ENCODE measurements around the gene TTC33.

TTC33 gene

DNA sequence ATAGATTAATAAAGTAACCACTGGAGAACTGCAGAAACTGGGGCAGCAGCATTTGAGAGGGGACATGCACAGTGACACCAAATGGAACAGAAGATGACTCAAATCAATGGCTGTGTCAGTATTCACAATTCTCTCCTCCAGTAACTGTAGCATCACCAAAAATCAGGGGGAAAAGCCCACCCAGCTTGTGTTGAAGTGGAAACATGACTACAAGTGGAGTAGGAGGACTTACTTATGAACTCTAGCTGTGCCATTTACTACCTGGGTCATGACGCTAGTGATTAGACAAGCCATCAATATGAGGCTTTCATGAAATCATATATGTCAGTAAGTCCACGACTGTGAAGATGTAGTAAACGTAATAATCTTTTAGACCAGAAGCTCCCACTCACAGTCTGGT lies 275.8 kb downstream of the TTC33 start:
- Histone ChIP-seq H3K27ac (ENCODE audit: low read length) (no peak overlapping the region), H3K36me3 (ENCODE audit: control insufficient read depth, low read depth, low read length) (no peaks in the 10 kb centered on the region), H3K4me1 (ENCODE audit: control insufficient read depth, low read depth, low read length) (no peaks in the 10 kb centered on the region), H3K27me3 (ENCODE audit: control insufficient read depth, insufficient read depth, low read length) (no peaks in the 10 kb centered on the region), H3K4me3 (ENCODE audit: low read length) (no peak overlapping the region), H3K9me3 (ENCODE audit: control insufficient read depth, low read depth, low read length) (no peaks in the 10 kb centered on the region), H3K9ac (ENCODE audit: low read length) (no peak overlapping the region)

DNA sequence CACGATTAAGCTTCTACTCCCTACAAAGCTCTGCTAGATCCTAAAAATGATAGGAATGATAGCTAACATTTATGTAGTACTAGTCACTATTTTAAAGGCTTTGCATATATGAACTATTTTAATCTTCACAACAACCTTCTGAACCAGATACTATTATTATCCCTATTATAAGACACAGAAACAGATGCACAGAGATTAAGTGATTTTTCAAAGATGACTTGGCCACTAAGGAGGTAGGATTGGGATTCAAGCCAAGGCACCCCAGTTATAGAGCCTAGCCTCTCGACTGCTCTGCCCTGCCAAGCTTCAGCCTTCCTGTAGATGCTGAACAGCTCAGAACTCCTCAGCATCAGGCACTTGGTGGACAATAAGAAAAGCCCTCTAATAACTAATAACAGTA lies 277.0 kb downstream of the TTC33 start:
- Histone ChIP-seq H3K27me3 (ENCODE audit: control insufficient read depth, insufficient read depth, low read length) (no peaks in the 10 kb centered on the region), H3K36me3 (ENCODE audit: control insufficient read depth, low read depth, low read length) (no peaks in the 10 kb centered on the region), H3K4me3 (ENCODE audit: low read length) (no peak overlapping the region), H3K9ac (ENCODE audit: low read length) (no peak overlapping the region), H3K4me1 (ENCODE audit: control insufficient read depth, low read depth, low read length) (no peaks in the 10 kb centered on the region), H3K27ac (ENCODE audit: low read length) (no peak overlapping the region), H3K9me3 (ENCODE audit: control insufficient read depth, low read depth, low read length) (no peaks in the 10 kb centered on the region)

DNA sequence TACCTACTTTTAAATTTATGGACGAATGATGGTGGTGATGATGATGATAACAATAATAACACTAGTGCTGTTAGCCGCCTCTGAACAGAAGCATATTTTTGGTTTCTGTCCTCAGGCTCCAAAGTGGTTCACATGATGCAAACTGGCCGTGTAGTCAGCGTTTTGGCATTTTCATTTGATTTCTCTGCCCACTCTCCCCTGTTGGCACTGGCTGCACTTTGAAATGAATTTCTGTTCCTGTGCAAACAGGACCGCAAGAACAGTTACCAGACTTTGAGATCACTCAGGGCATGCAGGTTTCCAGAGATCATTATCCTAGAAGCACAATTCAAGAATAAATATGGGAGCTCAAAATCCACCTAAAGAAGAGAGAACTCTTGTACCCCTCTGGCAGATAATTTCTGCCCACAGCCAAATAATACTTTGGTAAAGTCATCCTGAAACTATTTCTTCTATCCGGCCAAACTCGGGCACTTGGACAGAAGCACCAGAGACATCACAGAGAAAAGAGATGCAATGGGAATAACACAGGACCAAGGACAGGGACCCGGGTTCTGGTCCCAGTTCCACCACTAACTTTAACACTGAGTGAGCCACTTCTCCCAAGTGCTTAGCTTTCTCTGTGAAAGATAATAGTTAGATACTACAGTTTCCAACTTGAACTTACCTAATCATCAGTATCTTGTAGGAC lies 277.8 kb downstream of the TTC33 start:
- Histone ChIP-seq H3K9me3 (ENCODE audit: control insufficient read depth, low read depth, low read length) (no peaks in the 10 kb centered on the region), H3K9ac (ENCODE audit: low read length) (no peak overlapping the region), H3K4me3 (ENCODE audit: low read length) (no peak overlapping the region), H3K36me3 (ENCODE audit: control insufficient read depth, low read depth, low read length) (no peaks in the 10 kb centered on the region), H3K27me3 (ENCODE audit: control insufficient read depth, insufficient read depth, low read length) (no peaks in the 10 kb centered on the region), H3K4me1 (ENCODE audit: control insufficient read depth, low read depth, low read length) (no peaks in the 10 kb centered on the region), H3K27ac (ENCODE audit: low read length) (no peak overlapping the region)

DNA sequence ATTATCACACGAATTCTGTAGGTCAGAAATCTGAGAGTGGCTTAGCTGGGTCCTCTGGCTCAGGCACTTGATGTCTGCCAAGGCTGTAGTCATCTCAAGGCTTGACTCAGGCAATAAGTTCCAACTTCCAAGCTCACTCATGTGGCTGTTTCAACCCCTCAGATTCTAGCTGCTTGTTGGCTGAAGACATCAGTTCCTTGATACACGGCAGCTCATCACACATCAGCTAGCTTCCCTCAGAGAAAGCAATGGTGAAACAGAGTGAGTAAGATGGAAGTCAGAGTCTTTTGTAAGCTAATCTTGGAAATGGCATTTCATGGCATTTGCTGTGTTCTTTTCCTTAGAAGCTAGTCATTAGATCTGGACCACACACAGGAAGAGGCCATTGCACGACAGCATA lies 280.2 kb downstream of the TTC33 start:
- Histone ChIP-seq H3K36me3 (ENCODE audit: control insufficient read depth, low read depth, low read length) (no peaks in the 10 kb centered on the region), H3K27ac (ENCODE audit: low read length) (no peak overlapping the region), H3K27me3 (ENCODE audit: control insufficient read depth, insufficient read depth, low read length) (no peaks in the 10 kb centered on the region), H3K4me1 (ENCODE audit: control insufficient read depth, low read depth, low read length) (no peaks in the 10 kb centered on the region), H3K9me3 (ENCODE audit: control insufficient read depth, low read depth, low read length) (no peaks in the 10 kb centered on the region), H3K4me3 (ENCODE audit: low read length) (no peak overlapping the region), H3K9ac (ENCODE audit: low read length) (no peak overlapping the region)

DNA sequence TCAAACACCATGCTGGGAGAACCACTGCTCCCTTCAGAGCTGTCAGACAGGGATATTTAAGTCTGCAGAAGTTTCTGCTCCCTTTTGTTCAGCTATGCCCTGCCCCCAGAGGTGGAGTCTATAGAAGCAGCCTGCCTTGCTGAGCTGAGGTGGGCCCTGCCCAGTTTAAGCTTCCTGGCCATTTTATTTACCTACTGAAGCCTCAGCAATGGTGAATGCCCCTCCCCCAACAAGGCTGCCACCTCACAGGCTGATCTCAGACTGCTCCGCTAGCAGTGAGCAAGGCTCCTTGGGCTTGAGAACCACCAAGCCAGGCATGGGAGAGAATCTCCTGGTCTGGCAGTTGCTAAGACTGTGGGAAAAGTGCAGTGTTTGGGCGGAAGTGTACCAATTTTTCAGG lies 281.5 kb downstream of the TTC33 start:
- no peak overlapping the region for H3K9ac ChIP-seq (ENCODE audit: low read length)
- no peaks in the 10 kb centered on the region for H3K4me1 ChIP-seq (ENCODE audit: control insufficient read depth, low read depth, low read length)
- H3K36me3 ChIP-seq (ENCODE audit: control insufficient read depth, low read depth, low read length), result no peaks in the 10 kb centered on the region
- no peaks in the 10 kb centered on the region for H3K27me3 ChIP-seq (ENCODE audit: control insufficient read depth, insufficient read depth, low read length)
- no peak overlapping the region for H3K27ac ChIP-seq (ENCODE audit: low read length)
- no peak overlapping the region for H3K4me3 ChIP-seq (ENCODE audit: low read length)
- H3K9me3 ChIP-seq (ENCODE audit: control insufficient read depth, low read depth, low read length), result no peaks in the 10 kb centered on the region

DNA sequence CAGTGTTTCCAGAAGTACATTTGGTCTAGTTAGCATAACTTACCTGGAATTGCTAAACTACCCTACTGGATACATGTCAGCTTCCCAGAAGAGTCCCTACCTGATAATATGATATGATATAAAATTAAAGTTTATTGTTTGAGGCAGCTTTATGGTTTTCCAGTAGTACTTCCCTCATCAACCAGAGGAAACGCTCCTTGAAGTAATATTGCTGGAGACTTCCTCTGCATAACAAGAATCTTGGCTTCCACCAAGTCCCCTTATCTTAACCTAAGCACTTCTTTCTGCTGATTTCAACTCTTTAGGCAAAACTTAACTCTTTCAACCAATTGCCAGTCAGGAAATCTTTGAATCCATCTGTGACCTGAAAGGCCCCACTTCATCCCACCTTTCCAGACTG lies 290.3 kb downstream of the TTC33 start:
- Histone ChIP-seq H3K27ac (ENCODE audit: low read length) (no peak overlapping the region), H3K9ac (ENCODE audit: low read length) (no peak overlapping the region), H3K4me1 (ENCODE audit: control insufficient read depth, low read depth, low read length) (no peaks in the 10 kb centered on the region), H3K4me3 (ENCODE audit: low read length) (no peak overlapping the region), H3K9me3 (ENCODE audit: control insufficient read depth, low read depth, low read length) (no peaks in the 10 kb centered on the region), H3K27me3 (ENCODE audit: control insufficient read depth, insufficient read depth, low read length) (no peaks in the 10 kb centered on the region), H3K36me3 (ENCODE audit: control insufficient read depth, low read depth, low read length) (no peaks in the 10 kb centered on the region)

DNA sequence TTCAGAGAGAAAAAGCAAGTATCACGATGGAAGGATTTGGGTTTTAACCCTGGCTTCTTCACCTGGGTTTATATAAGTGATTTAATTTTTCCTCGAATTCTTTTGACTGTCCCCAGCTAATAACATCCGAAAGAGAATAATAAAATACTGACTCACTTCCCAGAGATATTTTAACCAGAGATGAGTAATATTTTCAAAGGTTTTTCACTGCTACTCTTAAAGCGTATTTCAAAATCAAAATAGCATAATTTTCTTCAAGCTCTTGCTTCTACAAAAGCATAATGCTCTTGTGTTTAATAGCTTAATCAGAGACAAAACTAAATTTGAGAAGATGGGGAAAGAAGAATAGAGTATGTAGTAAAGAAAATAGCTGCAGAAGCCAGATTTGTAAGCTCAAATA lies 291.2 kb downstream of the TTC33 start:
- no peaks in the 10 kb centered on the region for H3K4me1 ChIP-seq (ENCODE audit: control insufficient read depth, low read depth, low read length)
- no peaks in the 10 kb centered on the region for H3K9me3 ChIP-seq (ENCODE audit: control insufficient read depth, low read depth, low read length)
- H3K27ac ChIP-seq (ENCODE audit: low read length), result no peak overlapping the region
- no peaks in the 10 kb centered on the region for H3K36me3 ChIP-seq (ENCODE audit: control insufficient read depth, low read depth, low read length)
- H3K27me3 ChIP-seq (ENCODE audit: control insufficient read depth, insufficient read depth, low read length), result no peaks in the 10 kb centered on the region
- no peak overlapping the region for H3K9ac ChIP-seq (ENCODE audit: low read length)
- H3K4me3 ChIP-seq (ENCODE audit: low read length), result no peak overlapping the region
